Small intestine (tissue), 7 donors: Measurements from ENCODE around the gene EMC9. TPM values are rescaled to one million over a fixed set of nuclear protein-coding genes. Genes with fewer than 3 reads are reported as not detected.

Experiments
- DNase-seq, 2 donors: peaks; one replicate each; pipeline versions ENCODE4 v3.0.0 to v3.0.0-alpha.2; 2013
- FAIRE-seq: peaks from 2 replicates; lab custom pipeline; 2012; peaks lifted over from hg19 to GRCh38; lab: Jason Lieb, UNC
- H3K27ac ChIP-seq, 3 donors: one replicate each; pipeline ENCODE4 v1.5.1; 2013; ENCODE audit warnings: low read length in 2 of 3, mild to moderate bottlenecking in 2 of 3, control low read depth in 1 of 3, inconsistent platforms in 1 of 3, low read depth in 1 of 3, moderate library complexity in 1 of 3
- H3K27me3 ChIP-seq, 3 donors: one replicate each; pipeline ENCODE4 v1.6.1; 2013; ENCODE audit warnings: low read length in 3 of 3, inconsistent platforms in 1 of 3; ENCODE audit not compliant: control insufficient read depth in 3 of 3, insufficient read depth in 3 of 3
- H3K36me3 ChIP-seq, 3 donors: one replicate each; pipeline ENCODE4 v1.6.1; 2013; ENCODE audit warnings: low read length in 3 of 3, inconsistent platforms in 1 of 3, low read depth in 1 of 3, mild to moderate bottlenecking in 1 of 3, moderate library complexity in 1 of 3; ENCODE audit not compliant: control insufficient read depth in 3 of 3, insufficient read depth in 2 of 3
- H3K4me1 ChIP-seq, 3 donors: one replicate each; pipeline ENCODE4 v1.6.1; 2013; ENCODE audit warnings: low read length in 2 of 3, inconsistent platforms in 1 of 3, low read depth in 1 of 3, mild to moderate bottlenecking in 1 of 3, moderate library complexity in 1 of 3; ENCODE audit not compliant: control insufficient read depth in 3 of 3, insufficient read depth in 2 of 3
- H3K4me3 ChIP-seq, 3 donors: one replicate each; pipeline ENCODE4 v1.5.1; 2013; ENCODE audit warnings: low read length in 3 of 3, control low read depth in 1 of 3, inconsistent platforms in 1 of 3, low read depth in 1 of 3, mild to moderate bottlenecking in 1 of 3, moderate library complexity in 1 of 3
- H3K9me3 ChIP-seq, 2 donors: one replicate each; pipeline ENCODE4 v1.6.1; 2013; ENCODE audit warnings: low read depth in 1 of 2, low read length in 1 of 2; ENCODE audit not compliant: control insufficient read depth in 2 of 2, insufficient read depth in 1 of 2
- WGBS, 3 donors: extraction: QIAGEN DNeasy Blood & Tissue Kit; methylation state at CpG; one replicate each; pipeline ENCODE4 v1.1.7; 2013; 5-methylcytosine and 5-hydroxymethylcytosine counted together
- polyA plus RNA-seq, 4 donors: library from polyadenylated mRNA; stranded (reverse) in 3 of 4; unstranded in 1 of 4; fragments of 200-250 nt in 3 of 4; fragments of 120-200 nt in 1 of 4; gene quantifications; one replicate each; pipeline versions ENCODE4 v1.2.1 to v1.2.3, GENCODE V29; 2013
- donor health status: healthy with polysubstance abuse.
- donor health status: control.
- donor health status: control.
- donor health status: Bipolar disorder and iron deficiency.
- donor health status: healthy.

EMC9 gene
- polyA plus RNA-seq, 4 donors = 27.2 to 74.7 (median 41.3) TPM

DNA sequence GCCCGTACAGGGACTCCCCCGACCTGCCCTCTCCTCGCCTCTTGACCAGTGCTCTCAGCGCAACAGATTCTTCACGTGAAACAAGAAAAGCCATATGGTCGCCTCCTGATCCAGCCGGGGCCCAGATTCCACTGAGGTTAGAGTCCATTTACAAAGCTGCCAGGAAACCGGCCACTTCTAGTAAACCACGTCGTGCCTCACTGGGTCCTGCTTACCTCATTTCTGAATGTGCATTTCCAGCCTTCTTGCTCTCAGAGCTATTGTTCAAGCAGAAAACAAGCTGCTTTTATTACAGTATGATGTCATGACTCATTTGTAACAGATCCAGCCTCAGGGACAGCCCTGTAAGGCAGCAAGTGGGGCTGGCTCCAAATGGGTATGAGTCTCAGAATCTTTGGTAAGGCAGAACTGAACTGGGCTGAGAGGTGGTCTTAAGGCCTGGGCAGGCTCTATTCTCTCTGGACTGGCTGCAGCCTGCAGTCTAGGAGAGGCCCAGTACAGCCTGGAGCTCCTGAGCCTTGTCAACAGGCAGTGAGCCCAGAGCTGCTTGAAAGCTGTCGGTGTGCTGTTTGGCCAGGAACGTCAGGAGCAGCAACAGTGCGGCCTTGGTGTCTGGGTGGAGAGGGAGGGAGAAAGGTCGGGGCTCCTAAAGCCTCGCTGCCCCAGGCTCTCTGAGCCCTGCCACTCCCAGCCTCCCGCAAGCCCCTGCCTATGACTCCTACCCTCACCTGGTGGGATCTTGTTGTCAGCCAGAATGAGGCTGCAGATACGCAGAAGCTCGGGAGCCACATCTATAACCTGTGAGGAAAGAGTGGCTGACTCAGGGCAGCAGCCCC lies 38.8 kb upstream of the EMC9 start:
- Histone ChIP-seq H3K9me3 (no peaks in the 10 kb centered on the region), H3K36me3 (peaks cover 18 to 99% (median 26%) of the 10 kb centered on the region in 3 donors), H3K4me3 (no peak overlapping the region), H3K27ac (peak overlapping the region in 2 of 3 donors; percentile 30 to 90), H3K27me3 (no peaks in the 10 kb centered on the region), H3K4me1 (peaks cover 0 to 69% (median 0%) of the 10 kb centered on the region in 3 donors)
- DNase-seq = peak in 1 of 2 donors; percentile 83
- no peak for FAIRE-seq
- WGBS, 3 donors = 55 to 69% (median 67%) methylated on average over 16 to 18 of the region's 18 CpGs

- DNase-seq (no peak), FAIRE-seq (no peak)
- no peak overlapping the region for H3K4me3 ChIP-seq
- peak overlapping the region in 1 of 3 donors; percentile 90 for H3K27ac ChIP-seq
- peaks cover 0 to 69% (median 0%) of the 10 kb centered on the region in 3 donors for H3K4me1 ChIP-seq
- H3K36me3 ChIP-seq = peaks cover 18 to 97% (median 26%) of the 10 kb centered on the region in 3 donors
- 80 to 86% (median 83%) methylated on average over 14 of the region's 14 CpGs for WGBS, 3 donors
- H3K27me3 ChIP-seq = no peaks in the 10 kb centered on the region
- H3K9me3 ChIP-seq = no peaks in the 10 kb centered on the region
These were observed 38.0 kb upstream of the EMC9 start for GRCh38 chr14:24179294-24179960.

GRCh38 chr14:24178399-24179178 lies 37.2 kb upstream of the EMC9 start:
- DNase-seq (no peak), FAIRE-seq (no peak)
- Histone ChIP-seq H3K9me3 (no peaks in the 10 kb centered on the region), H3K27ac (peak overlapping the region in 1 of 3 donors; percentile 90), H3K36me3 (peaks cover 18 to 97% (median 23%) of the 10 kb centered on the region in 3 donors), H3K27me3 (no peaks in the 10 kb centered on the region), H3K4me1 (peaks cover 0 to 68% (median 0%) of the 10 kb centered on the region in 3 donors), H3K4me3 (no peak overlapping the region)
- 94 to 96% (median 94%) methylated on average over 12 of the region's 12 CpGs for WGBS, 3 donors

DNA sequence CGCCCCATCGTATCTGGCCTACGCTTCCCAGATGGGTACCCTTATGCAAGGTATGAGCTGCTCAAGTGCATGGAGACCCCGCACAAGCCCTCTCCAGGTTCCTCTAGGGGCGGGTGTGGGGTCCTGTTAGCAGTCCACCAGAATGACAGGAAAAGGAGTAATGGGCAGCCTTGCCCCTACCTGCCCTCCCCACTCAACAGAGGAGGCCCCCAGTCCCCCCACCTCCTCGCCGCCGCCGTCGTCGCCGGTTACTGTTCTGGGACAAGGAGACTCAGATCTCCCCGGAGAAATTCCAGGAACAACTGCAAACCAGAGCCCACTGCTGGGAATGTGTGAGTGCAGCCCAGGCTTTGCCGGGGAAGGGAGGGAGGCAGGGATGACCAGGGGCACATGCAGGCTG lies 36.5 kb upstream of the EMC9 start:
- DNase-seq = no peak
- FAIRE-seq = no peak
- Histone ChIP-seq H3K4me3 (no peak overlapping the region), H3K9me3 (no peaks in the 10 kb centered on the region), H3K27ac (no peak overlapping the region), H3K36me3 (peaks cover 20 to 97% (median 20%) of the 10 kb centered on the region in 3 donors), H3K4me1 (peaks cover 0 to 74% (median 0%) of the 10 kb centered on the region in 3 donors), H3K27me3 (no peaks in the 10 kb centered on the region)
- 93 to 98% (median 94%) methylated on average over 14 of the region's 14 CpGs for WGBS, 3 donors

GRCh38 chr14:24177041-24177825 lies 35.8 kb upstream of the EMC9 start:
- no peaks in the 10 kb centered on the region for H3K9me3 ChIP-seq
- 81 to 95% (median 92%) methylated on average over 12 of the region's 12 CpGs for WGBS, 3 donors
- DNase-seq (no peak), FAIRE-seq (no peak)
- peaks cover 0 to 74% (median 0%) of the 10 kb centered on the region in 3 donors for H3K4me1 ChIP-seq
- no peak overlapping the region for H3K4me3 ChIP-seq
- H3K27ac ChIP-seq = peak overlapping the region in 1 of 3 donors; percentile 35
- H3K27me3 ChIP-seq = no peaks in the 10 kb centered on the region
- H3K36me3 ChIP-seq = peaks cover 18 to 94% (median 20%) of the 10 kb centered on the region in 3 donors

DNA sequence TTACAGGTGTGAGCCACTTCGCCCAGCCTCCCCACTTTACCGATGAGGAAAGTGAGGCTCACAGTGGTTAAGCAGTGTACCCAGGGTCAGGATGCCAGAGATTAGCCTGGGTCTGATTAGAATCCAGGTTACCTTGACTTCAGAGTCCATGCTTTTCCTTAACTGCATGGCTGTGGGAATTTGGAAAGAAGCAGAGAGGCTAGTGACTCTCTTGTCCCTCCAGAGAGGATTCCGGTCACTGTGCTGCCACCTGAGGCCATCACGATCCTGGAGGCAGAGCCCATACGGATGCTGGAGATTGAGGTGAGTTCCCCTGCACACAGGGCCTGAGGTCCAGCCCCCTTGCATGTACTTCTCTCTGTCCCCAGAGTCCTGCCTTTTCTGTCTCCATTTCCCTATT lies 35.2 kb upstream of the EMC9 start:
- Histone ChIP-seq H3K27me3 (no peaks in the 10 kb centered on the region), H3K4me3 (no peak overlapping the region), H3K9me3 (no peaks in the 10 kb centered on the region), H3K27ac (peak overlapping the region in 1 of 3 donors; percentile 35), H3K4me1 (peaks cover 0 to 68% (median 0%) of the 10 kb centered on the region in 3 donors), H3K36me3 (peaks cover 18 to 88% (median 20%) of the 10 kb centered on the region in 3 donors)
- FAIRE-seq = no peak
- WGBS, 3 donors = 96 to 99% (median 96%) methylated on average over 5 of the region's 5 CpGs
- DNase-seq = no peak

DNA sequence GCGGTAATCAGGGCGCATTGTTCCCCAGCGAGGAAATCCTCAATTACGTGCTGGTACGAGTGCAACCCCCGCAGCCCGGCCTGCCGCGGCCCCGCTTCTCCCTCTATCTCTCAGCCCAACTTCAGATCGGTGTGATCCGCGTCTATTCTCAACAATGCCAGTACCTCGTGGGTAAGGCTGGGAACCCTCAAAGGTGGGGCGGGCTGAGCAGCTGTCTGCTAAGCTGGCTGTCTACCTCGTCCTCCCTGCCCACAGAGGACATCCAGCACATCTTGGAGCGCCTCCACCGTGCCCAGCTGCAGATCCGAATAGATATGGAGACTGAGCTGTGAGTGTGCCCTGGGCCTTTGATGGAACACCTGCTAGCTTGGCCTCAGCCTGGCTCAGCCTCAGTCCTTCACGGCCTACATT lies 31.5 kb upstream of the EMC9 start:
- FAIRE-seq (no peak), DNase-seq (no peak)
- H3K4me1 ChIP-seq = peaks cover 0 to 41% (median 0%) of the 10 kb centered on the region in 3 donors
- no peaks in the 10 kb centered on the region for H3K27me3 ChIP-seq
- 65 to 78% (median 74%) methylated on average over 19 to 20 of the region's 20 CpGs for WGBS, 3 donors
- peaks cover 11 to 60% (median 15%) of the 10 kb centered on the region in 3 donors for H3K36me3 ChIP-seq
- peak overlapping the region in 1 of 3 donors; percentile 71 for H3K4me3 ChIP-seq
- H3K27ac ChIP-seq = peak overlapping the region in 1 of 3 donors; percentile 78
- no peaks in the 10 kb centered on the region for H3K9me3 ChIP-seq
